Ishikawa (cell line): Measurements from ENCODE around the gene CPNE4.

Experiments
- CEBPB ChIP-seq: IDR thresholded peaks from 2 replicates; pipeline ENCODE4 v1.6.1; 2012
- EGR1 ChIP-seq: IDR thresholded peaks from 2 replicates; pipeline ENCODE4 v1.6.1; 2012
- EP300 ChIP-seq: IDR thresholded peaks from 2 replicates; pipeline ENCODE4 v1.6.1; 2012; ENCODE audit warnings: borderline replicate concordance
- RAD21 ChIP-seq: IDR thresholded peaks from 2 replicates; pipeline ENCODE4 v1.6.1; 2012; ENCODE audit warnings: low read depth

DNA sequence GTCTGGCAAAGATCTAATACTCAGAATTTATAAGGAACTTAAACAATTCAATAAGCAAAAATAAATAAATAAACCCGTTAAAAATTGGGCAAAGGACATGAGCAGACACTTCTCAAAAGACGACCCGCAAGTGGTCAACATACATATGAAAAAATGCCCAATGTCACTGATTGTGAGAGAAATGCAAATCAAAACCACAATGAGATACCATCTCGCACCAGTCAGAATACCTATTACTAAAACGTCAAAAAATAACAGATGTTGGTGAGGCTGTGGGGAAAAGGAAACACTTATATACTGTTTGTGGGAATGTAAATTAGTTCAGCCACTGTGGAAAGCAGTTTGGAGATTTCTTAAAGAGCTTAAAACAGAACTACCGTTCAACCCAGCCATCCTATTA is 344.0 kb downstream of the CPNE4 start:
- TF ChIP-seq RAD21 = no peak
- TF ChIP-seq EP300 = no peak
- TF ChIP-seq CEBPB = no peak
- TF ChIP-seq EGR1 = no peak
